GM19023 (cell line): ENCODE measurements around the gene CTSC.

Source experiments
- ATAC-seq: cut with Tn5 transposase; IDR thresholded peaks from one replicate; pipeline ENCODE4 v1.9.1; 2021; ENCODE audit warnings: mild to moderate bottlenecking, moderate library complexity; ENCODE audit not compliant: unreplicated experiment

The CTSC gene

GRCh38 chr11:88337181-88337986 is at the start of gene CTSC:
CTSC (minus strand) TSS chr11:88337736; CDS start chr11:88337672, 64 bp downstream.
- ATAC-seq = peak; percentile 93

GRCh38 chr11:88384669-88385005 is 47.1 kb upstream of the CTSC start:
- no peak for ATAC-seq

GRCh38 chr11:88384004-88384668 is 46.6 kb upstream of the CTSC start:
- no peak for ATAC-seq

- ATAC-seq = no peak
Measured at GRCh38 chr11:88383447-88383846, 45.9 kb upstream of the CTSC start.

- ATAC-seq = no peak
Measured at GRCh38 chr11:88379130-88379529, 41.6 kb upstream of the CTSC start.

GRCh38 chr11:88378422-88379066 is 41.0 kb upstream of the CTSC start:
- no peak for ATAC-seq

- no peak for ATAC-seq
Measured at GRCh38 chr11:88377646-88378045, 40.1 kb upstream of the CTSC start.

- no peak for ATAC-seq
Measured at GRCh38 chr11:88377144-88377543, 39.6 kb upstream of the CTSC start.

GRCh38 chr11:88375927-88376470 is 38.5 kb upstream of the CTSC start:
- no peak for ATAC-seq

- ATAC-seq = no peak
Measured at GRCh38 chr11:88370782-88371181, 33.2 kb upstream of the CTSC start.

- no peak for ATAC-seq
Measured at GRCh38 chr11:88367310-88367709, 29.8 kb upstream of the CTSC start.

GRCh38 chr11:88363648-88364065 is 26.1 kb upstream of the CTSC start:
- ATAC-seq = no peak

GRCh38 chr11:88363004-88363403 is 25.5 kb upstream of the CTSC start:
- no peak for ATAC-seq

GRCh38 chr11:88360141-88360540 is 22.6 kb upstream of the CTSC start:
- no peak for ATAC-seq

GRCh38 chr11:88359541-88359940 is 22.0 kb upstream of the CTSC start:
- peak; percentile 61 for ATAC-seq

GRCh38 chr11:88359114-88359513 is 21.6 kb upstream of the CTSC start:
- no peak for ATAC-seq

- no peak for ATAC-seq
Measured at GRCh38 chr11:88358040-88358431, 20.5 kb upstream of the CTSC start.

- peak; percentile 68 for ATAC-seq
Measured at GRCh38 chr11:88357323-88358039, 19.9 kb upstream of the CTSC start.

GRCh38 chr11:88355887-88356286 is 18.4 kb upstream of the CTSC start:
- ATAC-seq = no peak

GRCh38 chr11:88354912-88355311 is 17.4 kb upstream of the CTSC start:
- ATAC-seq = no peak
